ENCODE results near the gene MRPS12.

GRCh38 chr19:38891771-38892170 is 39.0 kb upstream of the MRPS12 start:
- TF ChIP-seq POLR2A (IDR thresholded peaks at IDR 0.05) (no peak), CTCF (IDR thresholded peaks at IDR 0.05) (no peak), EP300 (IDR thresholded peaks at IDR 0.05) (no peak)

Data from tibial nerve (tissue), 4 donors.